Cardiac muscle cell (in vitro differentiated cells and primary cell): ENCODE results near the gene C19orf67. TPM values are rescaled to one million over a fixed set of nuclear protein-coding genes. Genes with fewer than 3 reads are reported as not detected.

Source experiments
- DNase-seq, 2 donors: peaks; one replicate each; pipeline versions ENCODE4 v3.0.0 to v3.0.0-alpha.2; 2010 to 2017; ENCODE audit warnings: low read depth in 1 of 2, low spot score in 1 of 2
- H3K27ac ChIP-seq: fragments of 200-600 bp; sonication (generic); 2 replicates; pipeline ENCODE4 v1.5.1; 2016
- H3K27me3 ChIP-seq: fragments of 200-600 bp; sonication (generic); 2 replicates; pipeline ENCODE4 v1.6.0; 2016; ENCODE audit warnings: control low read depth
- H3K36me3 ChIP-seq: fragments of 200-600 bp; sonication (generic); 2 replicates; pipeline ENCODE4 v1.5.1; 2016; ENCODE audit warnings: control low read depth
- H3K4me1 ChIP-seq: fragments of 200-600 bp; sonication (generic); 2 replicates; pipeline ENCODE4 v1.8.1; 2017; ENCODE audit warnings: low read depth, mild to moderate bottlenecking, mixed run types
- H3K4me3 ChIP-seq: fragments of 200-600 bp; sonication (generic); 2 replicates; pipeline ENCODE4 v1.5.1; 2016; ENCODE audit warnings: mild to moderate bottlenecking
- H3K9me3 ChIP-seq: fragments of 200-600 bp; sonication (generic); 2 replicates; pipeline ENCODE4 v1.5.1; 2017; ENCODE audit warnings: low read depth, mild to moderate bottlenecking, control low read depth
- CTCF ChIP-seq: IDR thresholded peaks from 2 replicates; pipeline ENCODE4 v1.5.1; 2012; ENCODE audit warnings: low read depth, mild to moderate bottlenecking, low read length
- polyA plus RNA-seq: library from polyadenylated mRNA; unstranded; fragments of >200 nt; fragmentation: Nextera tagmentation; extraction: Ambion mirVana; gene quantifications from 2 replicates; pipeline ENCODE4 v1.2.1, GENCODE V29; 2016
- total RNA-seq: library from RNA; depleted of rRNA; stranded (reverse); fragments of >200 nt; gene quantifications from 2 replicates; pipeline ENCODE4 v1.2.3, GENCODE V29; 2016

The C19orf67 gene
- total and polyA plus RNA-seq, 2 experiments from 2014 or later, result 7.5 to 14.2 TPM

- peak overlapping the region; percentile 89 for H3K4me3 ChIP-seq
- no peaks in the 10 kb centered on the region for H3K36me3 ChIP-seq
- DNase-seq, result peak; percentile 81 to 86
- TF ChIP-seq CTCF, result peak; percentile 7
- H3K27me3 ChIP-seq, result peaks cover 14% of the 10 kb centered on the region
- H3K4me1 ChIP-seq, result peaks cover 15% of the 10 kb centered on the region
- no peaks in the 10 kb centered on the region for H3K9me3 ChIP-seq
- no peak overlapping the region for H3K27ac ChIP-seq
Observed at GRCh38 chr19:14073261-14073924, 12.2 kb downstream of the C19orf67 start.

- no peaks in the 10 kb centered on the region for H3K9me3 ChIP-seq
- peaks cover 14% of the 10 kb centered on the region for H3K27me3 ChIP-seq
- no peaks in the 10 kb centered on the region for H3K36me3 ChIP-seq
- H3K27ac ChIP-seq, result peak within 1 kb of the TSS; percentile 40
- peaks cover 15% of the 10 kb centered on the region for H3K4me1 ChIP-seq
- peak; percentile 1 for TF ChIP-seq CTCF
- peak in 1 of 2 donors; percentile 59 for DNase-seq
- H3K4me3 ChIP-seq, result peak within 1 kb of the TSS; percentile 89
Observed at GRCh38 chr19:14072535-14073260, 12.9 kb downstream of the C19orf67 start, which contains the start of gene MISP3. Gene MISP3 (plus strand): TSS chr19:14072786. CDS start chr19:14073310, 524 bp downstream.

- Histone ChIP-seq H3K36me3 (no peaks in the 10 kb centered on the region), H3K9me3 (no peaks in the 10 kb centered on the region), H3K27ac (no peak overlapping the region), H3K27me3 (peaks cover 13% of the 10 kb centered on the region), H3K4me1 (peaks cover 15% of the 10 kb centered on the region), H3K4me3 (no peak overlapping the region)
- TF ChIP-seq CTCF, result no peak
- DNase-seq, result no peak
Observed at GRCh38 chr19:14070268-14071050, 15.1 kb downstream of the C19orf67 start.

GRCh38 chr19:14066134-14066533 lies 19.4 kb downstream of the C19orf67 start:
- Histone ChIP-seq H3K4me1 (no peaks in the 10 kb centered on the region), H3K36me3 (no peaks in the 10 kb centered on the region), H3K9me3 (no peaks in the 10 kb centered on the region), H3K27ac (no peak overlapping the region), H3K4me3 (no peak overlapping the region), H3K27me3 (no peaks in the 10 kb centered on the region)
- no peak for DNase-seq
- no peak for TF ChIP-seq CTCF

- H3K27me3 ChIP-seq, result peaks cover 18% of the 10 kb centered on the region
- H3K27ac ChIP-seq, result no peak overlapping the region
- no peaks in the 10 kb centered on the region for H3K4me1 ChIP-seq
- no peaks in the 10 kb centered on the region for H3K36me3 ChIP-seq
- no peak for TF ChIP-seq CTCF
- no peak overlapping the region for H3K4me3 ChIP-seq
- H3K9me3 ChIP-seq, result no peaks in the 10 kb centered on the region
- DNase-seq, result peak in 1 of 2 donors; percentile 11
Observed at GRCh38 chr19:14063105-14063504, 22.5 kb downstream of the C19orf67 start.
